Ishikawa (cell line): Measurements from ENCODE around the gene PTPN6.

Source experiments
- CEBPB ChIP-seq: IDR thresholded peaks from 2 replicates; pipeline ENCODE4 v1.6.1; 2012
- CREB1 ChIP-seq: IDR thresholded peaks from 2 replicates; pipeline ENCODE4 v1.6.1; 2012; ENCODE audit warnings: low read depth
- EGR1 ChIP-seq: IDR thresholded peaks from 2 replicates; pipeline ENCODE4 v1.6.1; 2012
- EP300 ChIP-seq: IDR thresholded peaks from 2 replicates; pipeline ENCODE4 v1.6.1; 2012; ENCODE audit warnings: borderline replicate concordance
- FOXM1 ChIP-seq: IDR thresholded peaks from 2 replicates; pipeline ENCODE4 v1.6.1; 2012; ENCODE audit warnings: low read depth, borderline replicate concordance
- RAD21 ChIP-seq: IDR thresholded peaks from 2 replicates; pipeline ENCODE4 v1.6.1; 2012; ENCODE audit warnings: low read depth
- TAF1 ChIP-seq: IDR thresholded peaks from 2 replicates; pipeline ENCODE4 v1.6.1; 2012; ENCODE audit warnings: low read depth, mild to moderate bottlenecking
- TEAD4 ChIP-seq: IDR thresholded peaks from 2 replicates; pipeline ENCODE4 v1.6.1; 2012
- USF1 ChIP-seq: IDR thresholded peaks from 2 replicates; pipeline ENCODE4 v1.6.1; 2012
- YY1 ChIP-seq: IDR thresholded peaks from 2 replicates; pipeline ENCODE4 v1.6.1; 2012; ENCODE audit warnings: low read depth
- ZBTB7A ChIP-seq: IDR thresholded peaks from 2 replicates; pipeline ENCODE4 v1.6.1; 2012; ENCODE audit warnings: low read depth
- TF ChIP-seq, protein P1 (sequence below): IDR thresholded peaks from 2 replicates; pipeline ENCODE4 v1.6.1; 2012; ENCODE audit warnings: low read depth, mild to moderate bottlenecking
- TF ChIP-seq, protein P2 (sequence below): IDR thresholded peaks from 2 replicates; pipeline ENCODE4 v1.6.1; 2012

DNA sequence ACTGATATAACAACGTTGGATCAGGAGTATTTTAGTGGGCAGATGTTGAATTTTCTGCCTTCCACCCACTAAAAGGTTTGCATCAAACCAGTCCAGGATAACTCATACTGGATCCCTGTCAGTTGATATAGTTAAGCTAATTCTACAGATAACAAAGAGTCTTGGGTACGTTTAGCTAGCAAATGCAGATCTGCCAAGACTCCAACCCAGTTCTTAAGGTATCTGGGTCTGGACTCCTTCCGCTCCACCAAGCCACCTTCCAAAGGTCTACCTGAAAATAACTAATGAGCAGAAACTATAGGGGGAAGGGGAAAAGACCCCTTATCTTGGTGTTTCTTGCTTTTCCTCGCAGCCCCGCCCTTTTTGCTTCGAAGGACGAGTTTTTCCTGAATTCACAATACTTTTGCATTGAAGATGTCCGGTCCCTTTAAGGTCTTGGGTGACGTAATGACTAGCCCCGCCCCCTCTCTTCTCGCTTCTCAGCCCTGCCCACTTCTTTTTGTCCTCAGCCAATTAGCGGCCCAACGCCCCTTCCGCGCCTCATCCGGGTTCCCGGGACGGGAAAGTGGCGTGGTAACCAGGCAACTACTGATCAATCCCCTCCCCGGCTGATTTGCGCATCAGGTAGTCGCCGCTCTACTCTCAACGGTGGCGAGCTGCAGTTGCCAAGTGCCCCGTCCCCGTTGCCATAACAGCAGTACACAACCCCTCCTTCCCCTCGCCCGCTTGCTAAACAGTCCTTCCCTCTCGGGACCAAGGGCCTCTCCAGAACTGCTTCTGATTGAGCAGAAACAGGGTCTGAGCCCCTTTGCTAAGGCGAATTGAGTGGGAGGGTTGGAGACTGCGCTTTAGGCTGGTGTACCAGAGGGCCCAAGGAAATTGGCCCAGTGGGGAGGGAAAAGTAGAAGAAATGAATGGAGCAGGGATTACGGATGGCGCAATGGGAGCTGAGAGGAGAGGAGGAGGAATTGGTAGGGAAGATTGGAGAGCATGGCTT lies 46.6 kb upstream of the PTPN6 start, which contains the start of gene LRRC23:
- 0 out of 2 replicates have a peak, but pooled peaks have one; percentile 56 for TF ChIP-seq CEBPB
- TF ChIP-seq EP300: no peak
- TF ChIP-seq CREB1: peak; percentile 74
- no peak for TF ChIP-seq YY1
- TF ChIP-seq TEAD4: no peak
- TF ChIP-seq, protein P1, sequence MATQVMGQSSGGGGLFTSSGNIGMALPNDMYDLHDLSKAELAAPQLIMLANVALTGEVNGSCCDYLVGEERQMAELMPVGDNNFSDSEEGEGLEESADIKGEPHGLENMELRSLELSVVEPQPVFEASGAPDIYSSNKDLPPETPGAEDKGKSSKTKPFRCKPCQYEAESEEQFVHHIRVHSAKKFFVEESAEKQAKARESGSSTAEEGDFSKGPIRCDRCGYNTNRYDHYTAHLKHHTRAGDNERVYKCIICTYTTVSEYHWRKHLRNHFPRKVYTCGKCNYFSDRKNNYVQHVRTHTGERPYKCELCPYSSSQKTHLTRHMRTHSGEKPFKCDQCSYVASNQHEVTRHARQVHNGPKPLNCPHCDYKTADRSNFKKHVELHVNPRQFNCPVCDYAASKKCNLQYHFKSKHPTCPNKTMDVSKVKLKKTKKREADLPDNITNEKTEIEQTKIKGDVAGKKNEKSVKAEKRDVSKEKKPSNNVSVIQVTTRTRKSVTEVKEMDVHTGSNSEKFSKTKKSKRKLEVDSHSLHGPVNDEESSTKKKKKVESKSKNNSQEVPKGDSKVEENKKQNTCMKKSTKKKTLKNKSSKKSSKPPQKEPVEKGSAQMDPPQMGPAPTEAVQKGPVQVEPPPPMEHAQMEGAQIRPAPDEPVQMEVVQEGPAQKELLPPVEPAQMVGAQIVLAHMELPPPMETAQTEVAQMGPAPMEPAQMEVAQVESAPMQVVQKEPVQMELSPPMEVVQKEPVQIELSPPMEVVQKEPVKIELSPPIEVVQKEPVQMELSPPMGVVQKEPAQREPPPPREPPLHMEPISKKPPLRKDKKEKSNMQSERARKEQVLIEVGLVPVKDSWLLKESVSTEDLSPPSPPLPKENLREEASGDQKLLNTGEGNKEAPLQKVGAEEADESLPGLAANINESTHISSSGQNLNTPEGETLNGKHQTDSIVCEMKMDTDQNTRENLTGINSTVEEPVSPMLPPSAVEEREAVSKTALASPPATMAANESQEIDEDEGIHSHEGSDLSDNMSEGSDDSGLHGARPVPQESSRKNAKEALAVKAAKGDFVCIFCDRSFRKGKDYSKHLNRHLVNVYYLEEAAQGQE: no peak
- no peak for TF ChIP-seq FOXM1
- TF ChIP-seq, protein P2, sequence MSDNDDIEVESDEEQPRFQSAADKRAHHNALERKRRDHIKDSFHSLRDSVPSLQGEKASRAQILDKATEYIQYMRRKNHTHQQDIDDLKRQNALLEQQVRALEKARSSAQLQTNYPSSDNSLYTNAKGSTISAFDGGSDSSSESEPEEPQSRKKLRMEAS: peak; percentile 77; the same call in 1 of the 2 replicates
- no peak for TF ChIP-seq TAF1
- TF ChIP-seq RAD21: no peak
- TF ChIP-seq ZBTB7A: no peak
- TF ChIP-seq EGR1: no peak
- TF ChIP-seq USF1: no peak
